Body of pancreas (tissue), 4 donors: ENCODE measurements around the gene CTTNBP2NL. TPM values are rescaled to one million over a fixed set of nuclear protein-coding genes. Genes with fewer than 3 reads are reported as not detected.
A peak's percentile ranks its signal among the peaks of the same experiment; 100 is the strongest.

Experiments
- ATAC-seq: fragments of 150-250 bp; one replicate; pipeline ENCODE4 v1.9.1; 2016
- DNase-seq, 4 donors: peaks; one replicate each; pipeline ENCODE4 v3.0.0-alpha.2; 2019
- H3K27ac ChIP-seq, 4 donors: fragments of 200-600 bp; sonication (generic); 1 replicate in 3 of 4; 2 replicates in 1 of 4; pipeline versions ENCODE4 v1.5.1 to v1.6.1; 2016 to 2019; ENCODE audit warnings: mild to moderate bottlenecking in 1 of 4, mixed read lengths in 1 of 4, moderate library complexity in 1 of 4
- H3K27me3 ChIP-seq, 2 donors: fragments of 200-600 bp; sonication (generic); one replicate each; pipeline ENCODE4 v1.6.0; 2016; ENCODE audit warnings: mild to moderate bottlenecking in 1 of 2
- H3K36me3 ChIP-seq, 2 donors: fragments of 200-600 bp; sonication (generic); replicated peaks in 1 of 2; 2 replicates each; pipeline ENCODE4 v1.5.1; 2016; ENCODE audit warnings: low read depth in 2 of 2; ENCODE audit not compliant: insufficient read depth in 1 of 2
- H3K4me1 ChIP-seq: fragments of 200-600 bp; sonication (generic); one replicate; pipeline ENCODE4 v1.6.0; 2016
- H3K4me3 ChIP-seq, 2 donors: fragments of 200-600 bp; sonication (generic); 1 replicate in 1 of 2; 2 replicates in 1 of 2; pipeline ENCODE4 v1.5.1; 2016 to 2019
- H3K9me3 ChIP-seq, 3 donors: fragments of 200-600 bp; sonication (generic); 1 replicate in 2 of 3; 2 replicates in 1 of 3; pipeline ENCODE4 v1.5.1; 2016
- POLR2A ChIP-seq, 3 donors: fragments of 450-650 bp; IDR thresholded peaks; one replicate each; pipeline ENCODE4 v1.6.1; 2016; ENCODE audit warnings: antibody characterized with exemption in 3 of 3, mild to moderate bottlenecking in 2 of 3
- WGBS, 2 donors: methylation state at CpG; one replicate each; pipeline ENCODE4 v1.1.5; 2017; 5-methylcytosine and 5-hydroxymethylcytosine counted together
- intact Hi-C: fragments of 100-400 bp; cut with DNase I; formaldehyde crosslinking; loops from one replicate; pipeline ENCODE4 v1.15.1; 2023
- total RNA-seq, 2 donors: library from RNA; depleted of rRNA; stranded (reverse); fragments of >200 nt; gene quantifications; one replicate each; pipeline ENCODE4 v1.1.0, GENCODE V29; 2016
- TF ChIP-seq, protein P1 (sequence below), 7 experiments: fragments of 450-650 bp in 4 of 7; fragments of 200-600 bp in 3 of 7; sonication (generic) in 3 of 7; IDR thresholded peaks; one replicate each; pipeline ENCODE4 v1.5.1; 2016 to 2019; ENCODE audit warnings: antibody characterized with exemption in 7 of 7

CTTNBP2NL gene
- total RNA-seq, 2 donors from 2014 or later, result 8.6 to 15.2 TPM

DNA sequence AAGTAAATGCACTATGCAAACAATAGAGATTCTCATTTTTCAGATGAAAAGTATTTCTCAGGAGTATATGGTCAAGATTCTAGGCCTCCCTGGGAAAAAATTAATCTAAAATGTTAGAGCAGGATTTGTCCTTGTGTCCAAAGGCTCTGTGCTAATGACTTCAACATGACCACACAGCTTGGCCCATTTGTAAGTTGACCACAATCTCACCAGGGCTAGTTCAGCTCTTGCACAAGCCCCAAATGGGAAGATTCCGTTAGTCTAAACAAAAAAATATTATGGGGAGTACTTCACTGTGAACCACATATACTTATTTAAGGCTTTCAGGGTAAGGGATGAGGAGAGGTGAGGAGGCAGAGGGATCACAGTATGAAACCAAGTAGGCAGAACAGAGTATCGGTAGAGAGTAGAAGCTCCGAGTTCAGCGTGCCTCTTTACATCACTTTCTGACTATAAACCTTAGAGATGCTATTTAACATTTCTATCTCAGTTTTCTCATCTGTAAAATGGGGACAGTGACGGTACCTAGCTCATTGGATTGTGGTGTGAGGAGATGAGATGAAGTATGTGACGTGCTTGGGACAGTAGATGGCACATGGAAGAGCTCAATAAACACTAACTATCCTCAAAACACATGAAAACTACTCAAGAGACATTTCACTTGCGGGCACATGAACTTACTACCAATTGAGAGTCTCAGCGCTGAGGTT, 37.8 kb upstream of the CTTNBP2NL start:
- H3K4me3 ChIP-seq, result no peak overlapping the region
- TF ChIP-seq, protein P1, sequence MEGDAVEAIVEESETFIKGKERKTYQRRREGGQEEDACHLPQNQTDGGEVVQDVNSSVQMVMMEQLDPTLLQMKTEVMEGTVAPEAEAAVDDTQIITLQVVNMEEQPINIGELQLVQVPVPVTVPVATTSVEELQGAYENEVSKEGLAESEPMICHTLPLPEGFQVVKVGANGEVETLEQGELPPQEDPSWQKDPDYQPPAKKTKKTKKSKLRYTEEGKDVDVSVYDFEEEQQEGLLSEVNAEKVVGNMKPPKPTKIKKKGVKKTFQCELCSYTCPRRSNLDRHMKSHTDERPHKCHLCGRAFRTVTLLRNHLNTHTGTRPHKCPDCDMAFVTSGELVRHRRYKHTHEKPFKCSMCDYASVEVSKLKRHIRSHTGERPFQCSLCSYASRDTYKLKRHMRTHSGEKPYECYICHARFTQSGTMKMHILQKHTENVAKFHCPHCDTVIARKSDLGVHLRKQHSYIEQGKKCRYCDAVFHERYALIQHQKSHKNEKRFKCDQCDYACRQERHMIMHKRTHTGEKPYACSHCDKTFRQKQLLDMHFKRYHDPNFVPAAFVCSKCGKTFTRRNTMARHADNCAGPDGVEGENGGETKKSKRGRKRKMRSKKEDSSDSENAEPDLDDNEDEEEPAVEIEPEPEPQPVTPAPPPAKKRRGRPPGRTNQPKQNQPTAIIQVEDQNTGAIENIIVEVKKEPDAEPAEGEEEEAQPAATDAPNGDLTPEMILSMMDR (IDR thresholded peaks at IDR 0.05), result no peak
- TF ChIP-seq POLR2A (IDR thresholded peaks at IDR 0.05), result no peak
- DNase-seq, result peak in 1 of 4 donors; percentile 24
- H3K27me3 ChIP-seq, result no peaks in the 10 kb centered on the region
- intact Hi-C loops, result no loop called here
- H3K9me3 ChIP-seq, result no peaks in the 10 kb centered on the region
- no peak overlapping the region for H3K27ac ChIP-seq
- H3K36me3 ChIP-seq, result no peaks in the 10 kb centered on the region
- 58 to 61% methylated on average over 8 of the region's 8 CpGs for WGBS, 2 donors
- no peak for ATAC-seq
- H3K4me1 ChIP-seq, result no peaks in the 10 kb centered on the region

DNA sequence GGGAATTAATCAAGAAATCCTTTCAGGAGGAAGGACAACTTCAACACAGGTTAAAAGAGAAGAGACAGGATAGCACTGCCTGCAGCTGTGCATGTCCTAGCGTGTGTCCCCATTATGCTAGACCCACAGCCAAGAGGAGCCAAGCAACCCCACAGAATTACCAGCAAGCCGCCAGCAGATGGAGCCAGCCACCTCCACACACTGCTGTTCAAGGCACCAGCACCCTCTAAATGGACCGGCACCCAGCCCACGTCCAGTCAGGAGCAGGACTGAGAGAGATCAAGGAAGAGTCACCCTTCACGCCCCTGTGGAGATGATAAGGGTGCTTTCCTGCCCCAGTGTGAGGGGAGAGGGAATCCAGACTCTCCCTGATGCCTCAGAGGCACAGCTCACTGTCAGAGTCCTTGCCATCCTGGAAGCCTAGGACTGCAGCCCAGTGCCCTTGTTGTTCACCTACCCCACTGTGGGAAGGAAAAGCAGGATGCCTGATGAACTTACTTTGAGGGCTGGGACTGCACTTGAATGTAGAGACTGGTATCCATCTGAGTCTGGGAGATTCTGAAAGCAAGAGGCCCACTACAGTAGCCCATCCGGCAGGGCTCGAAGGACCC, 37.1 kb upstream of the CTTNBP2NL start:
- H3K27ac ChIP-seq, result peak overlapping the region; percentile 2 to 58 (median 26)
- H3K36me3 ChIP-seq, result no peaks in the 10 kb centered on the region
- WGBS, 2 donors, result 36 to 46% methylated on average over 4 to 7 of the region's 7 CpGs
- intact Hi-C loops, result no loop called here
- no peaks in the 10 kb centered on the region for H3K9me3 ChIP-seq
- DNase-seq (peak; percentile 67 to 74 (median 71)), ATAC-seq (peak; percentile 81)
- TF ChIP-seq, protein P1 (IDR thresholded peaks at IDR 0.05), result peak; percentile 46 to 73 (median 67)
- no peak for TF ChIP-seq POLR2A (IDR thresholded peaks at IDR 0.05)
- no peak overlapping the region for H3K4me3 ChIP-seq
- H3K4me1 ChIP-seq, result no peaks in the 10 kb centered on the region
- no peaks in the 10 kb centered on the region for H3K27me3 ChIP-seq

DNA sequence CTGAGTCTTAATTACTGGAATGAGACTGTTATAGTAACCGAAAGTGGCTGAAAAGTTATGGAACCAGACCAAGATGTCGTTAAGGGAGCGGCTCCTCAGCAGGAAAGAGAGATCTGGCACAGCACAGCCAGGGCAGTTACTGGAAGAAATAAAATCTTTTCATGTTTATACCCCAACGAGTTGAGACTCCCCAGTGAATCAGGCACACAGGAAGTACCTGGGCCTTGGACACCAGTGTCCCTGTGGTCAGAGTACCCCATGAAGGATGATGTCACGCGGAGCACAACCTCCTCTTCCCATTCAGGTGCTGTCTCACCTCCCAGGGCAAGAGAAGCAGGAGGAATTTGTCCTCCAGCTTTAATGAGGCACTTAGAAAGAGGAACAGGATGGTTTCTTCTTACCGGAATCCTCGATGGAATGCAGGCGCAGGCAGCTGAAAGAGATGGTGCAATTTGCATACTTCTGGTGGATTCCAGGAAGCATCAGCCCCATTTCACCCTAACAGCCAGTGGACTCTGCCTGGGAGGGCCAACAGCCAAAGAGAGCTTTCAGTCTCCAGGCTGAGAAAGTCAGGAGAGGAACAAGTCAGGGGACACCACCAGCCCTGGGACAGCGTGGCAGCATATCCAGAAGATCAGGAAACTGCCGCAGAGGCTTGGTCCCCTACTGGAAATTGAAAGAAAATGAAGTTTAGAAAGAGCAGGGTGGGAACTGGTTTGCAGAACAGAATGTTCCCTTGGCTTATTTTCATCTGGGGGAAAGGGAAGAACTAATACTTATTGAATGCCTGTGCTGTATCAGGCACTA, 35.9 kb upstream of the CTTNBP2NL start:
- H3K4me3 ChIP-seq, result no peak overlapping the region
- no peaks in the 10 kb centered on the region for H3K4me1 ChIP-seq
- no peaks in the 10 kb centered on the region for H3K9me3 ChIP-seq
- no peaks in the 10 kb centered on the region for H3K36me3 ChIP-seq
- peak; percentile 17 to 53 (median 44) for DNase-seq
- WGBS, 2 donors, result 69% methylated on average over 6 to 11 of the region's 11 CpGs
- intact Hi-C loops, result no loop called here
- no peaks in the 10 kb centered on the region for H3K27me3 ChIP-seq
- ATAC-seq, result peak; percentile 56
- peak overlapping the region; percentile 11 to 58 (median 33) for H3K27ac ChIP-seq
- no peak for TF ChIP-seq POLR2A (IDR thresholded peaks at IDR 0.05)
- TF ChIP-seq, protein P1 (IDR thresholded peaks at IDR 0.05), result no peak

DNA sequence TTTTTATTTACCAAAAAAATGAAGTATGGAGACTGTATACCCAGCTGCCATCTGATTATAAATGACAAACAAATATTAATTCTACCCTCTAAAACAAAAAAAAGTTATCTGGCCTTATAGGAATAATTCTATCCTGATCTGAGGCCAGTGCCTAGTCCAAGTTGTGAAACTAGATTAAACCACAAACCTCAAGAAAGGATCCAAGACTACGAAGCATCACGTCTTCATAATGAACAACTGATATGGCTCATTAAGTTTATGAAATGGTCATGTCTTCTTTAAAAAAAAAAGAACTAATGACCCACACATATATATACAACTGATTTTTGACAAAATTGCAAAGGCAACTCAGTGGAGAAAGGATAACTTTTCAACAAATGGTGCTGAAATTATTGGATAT, 32.4 kb upstream of the CTTNBP2NL start:
- H3K4me3 ChIP-seq, result no peak overlapping the region
- H3K9me3 ChIP-seq, result no peaks in the 10 kb centered on the region
- DNase-seq (no peak), ATAC-seq (no peak)
- no peaks in the 10 kb centered on the region for H3K36me3 ChIP-seq
- no peaks in the 10 kb centered on the region for H3K27me3 ChIP-seq
- WGBS, 2 donors, result 71 to 89% methylated on average over 2 of the region's 2 CpGs
- intact Hi-C loops, result no loop called here
- no peak overlapping the region for H3K27ac ChIP-seq
- H3K4me1 ChIP-seq, result no peaks in the 10 kb centered on the region
- no peak for TF ChIP-seq POLR2A (IDR thresholded peaks at IDR 0.05)
- TF ChIP-seq, protein P1 (IDR thresholded peaks at IDR 0.05), result no peak
